HS-5 (cell line): ENCODE data around the gene ASPA.
"Not testable (repeated sequence)": the region's sequence is repeated elsewhere in the genome, so short reads cannot be mapped to it uniquely, and the experiment has no call there.

ENCODE experiments used
- DNase-seq: peaks from one replicate; pipeline ENCODE4 v3.0.0-alpha.2; 2012; ENCODE audit warnings: low read depth

ASPA gene

DNA sequence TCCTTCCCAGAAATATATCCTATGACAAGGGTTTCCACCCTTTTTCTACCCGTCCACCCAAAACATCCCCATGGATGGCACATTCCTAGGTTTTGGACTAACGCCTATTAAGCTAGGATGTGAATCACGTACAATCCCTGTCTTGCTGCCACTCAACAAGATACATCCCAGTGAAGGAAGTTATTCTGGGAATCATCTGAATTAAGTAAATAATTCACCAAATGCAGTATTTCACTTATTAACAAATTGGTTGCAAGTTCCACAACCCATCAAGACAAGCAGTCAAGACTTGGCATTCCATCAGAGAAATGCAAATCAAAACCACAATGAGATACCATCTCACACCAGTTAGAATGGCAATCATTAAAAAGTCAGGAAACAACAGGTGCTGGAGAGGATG is 32.1 kb downstream of the ASPA start:
- no peak for DNase-seq

DNA sequence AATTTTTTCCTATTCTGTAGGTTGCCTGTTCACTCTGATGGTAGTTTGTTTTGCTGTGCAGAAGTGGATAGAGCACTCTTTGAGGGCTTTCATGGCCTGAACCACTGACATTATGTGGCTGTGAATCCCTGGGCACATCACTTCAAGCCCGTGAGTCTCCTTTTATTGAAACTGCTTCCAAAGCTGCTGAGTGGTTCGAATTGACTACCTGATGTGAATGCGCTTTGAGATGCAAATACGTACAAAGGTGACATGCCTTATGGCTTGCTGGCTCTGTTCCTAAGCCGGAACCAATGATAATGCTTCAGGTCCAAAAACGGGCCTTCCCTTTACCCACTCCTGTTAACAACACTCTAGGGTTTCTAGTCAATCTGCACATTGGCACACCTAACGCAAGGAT is 34.3 kb downstream of the ASPA start:
- no peak for DNase-seq

DNA sequence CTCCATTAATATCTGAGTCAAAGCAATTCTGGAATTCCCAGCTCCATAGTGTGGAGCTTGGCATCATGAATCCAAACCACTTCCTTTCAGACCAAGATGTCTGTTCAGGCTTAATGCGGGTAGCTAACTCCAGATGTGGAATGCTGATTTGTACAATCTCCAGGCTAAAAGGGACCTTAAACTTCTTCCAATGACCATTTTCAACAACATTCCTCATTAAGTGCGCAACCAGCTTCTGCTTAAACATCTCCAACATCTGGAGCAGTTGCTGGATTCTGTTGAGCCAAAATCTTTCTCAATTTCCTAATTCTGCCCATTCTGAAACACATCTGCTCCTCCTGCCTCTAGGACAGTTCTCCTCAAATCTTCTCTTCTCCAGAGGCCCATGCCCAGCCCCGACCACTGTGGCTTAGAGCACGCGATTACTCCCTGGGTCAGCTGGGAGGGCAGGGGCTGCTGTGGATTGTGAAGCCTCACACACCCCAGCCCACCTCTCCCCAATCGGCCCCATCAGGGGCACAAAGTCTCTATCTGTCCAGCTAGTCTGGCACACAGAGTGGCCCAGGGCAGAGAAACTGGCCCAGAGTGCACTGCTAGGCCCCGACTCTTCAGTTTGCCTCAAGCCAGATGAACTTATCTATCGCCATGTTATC is 36.2 kb downstream of the ASPA start:
- DNase-seq, result no peak

GRCh38 chr17:3512505-3513171 is 36.8 kb downstream of the ASPA start:
- no peak for DNase-seq

DNA sequence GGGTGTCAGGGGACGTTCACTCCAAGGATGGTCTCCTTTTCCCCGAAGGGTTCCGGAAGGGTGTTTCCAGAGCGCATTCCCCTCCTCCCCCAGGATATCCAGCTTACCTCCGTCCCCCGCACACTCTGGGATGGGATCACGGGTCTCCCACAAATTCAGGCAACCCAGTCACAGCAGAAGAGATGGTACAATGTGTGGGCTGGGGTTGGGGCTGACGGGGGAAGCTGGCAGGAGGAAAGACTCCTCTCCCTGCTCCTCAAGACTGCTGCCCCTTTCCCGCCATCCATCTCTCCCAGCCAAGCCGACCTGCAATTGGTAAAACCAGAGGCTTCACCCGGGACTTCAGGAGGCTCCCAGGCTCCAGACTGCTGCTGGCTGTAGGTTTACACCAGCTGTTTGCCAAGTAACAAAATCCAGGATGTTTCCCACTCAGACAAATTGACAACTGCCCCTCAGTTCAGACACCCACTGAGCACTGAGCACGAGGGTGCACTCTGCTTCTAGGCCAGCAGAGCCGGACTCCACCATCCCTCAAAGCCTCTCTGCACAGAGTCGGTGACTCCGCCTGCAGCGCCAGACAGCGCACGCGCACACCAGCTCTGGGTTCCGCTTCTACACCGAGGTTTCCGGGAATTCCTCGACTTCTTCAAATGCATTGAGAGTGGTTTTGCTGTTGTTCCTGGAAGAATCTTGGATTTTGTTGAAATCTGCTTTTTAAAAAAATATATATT is 37.7 kb downstream of the ASPA start:
- DNase-seq, result no peak

DNA sequence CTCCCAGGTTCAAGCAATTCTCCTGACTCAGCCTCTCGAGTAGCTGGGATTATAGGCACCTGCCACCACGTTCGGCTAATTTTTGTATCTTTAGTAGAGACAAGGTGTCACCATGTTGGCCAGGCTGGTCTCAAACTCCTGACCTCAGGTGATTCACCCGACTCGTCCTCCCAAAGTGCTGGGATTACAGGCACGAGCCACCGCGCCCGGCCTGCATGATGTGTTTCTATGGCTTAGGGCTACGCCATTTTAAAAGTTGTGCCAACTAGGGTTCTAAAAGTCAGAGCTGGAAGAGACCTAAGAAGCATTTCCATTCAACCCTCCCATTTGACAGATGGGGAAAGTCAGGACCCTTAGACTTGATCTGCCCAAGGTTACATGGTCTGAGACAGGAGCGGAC is 38.4 kb downstream of the ASPA start:
- DNase-seq, result not testable (repeated sequence)

DNA sequence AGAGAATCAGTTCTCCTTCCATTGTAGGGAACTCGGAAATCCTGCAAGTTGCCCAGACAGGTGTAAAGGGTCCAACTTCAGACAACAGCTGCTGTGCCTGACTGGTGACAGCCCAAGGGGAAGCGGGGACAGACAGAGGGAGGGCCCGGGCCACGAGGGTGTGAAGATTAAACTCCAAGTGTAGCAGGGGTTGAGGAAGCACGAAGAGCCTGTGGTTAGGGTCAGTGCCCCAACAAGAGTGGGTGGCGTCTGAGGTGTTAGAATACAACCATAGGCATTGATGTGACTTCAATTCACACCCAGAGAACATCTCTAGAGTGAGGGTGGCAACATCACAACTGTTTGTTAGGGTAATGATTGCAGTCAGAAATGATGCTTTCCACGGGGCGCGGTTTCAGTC is 39.1 kb downstream of the ASPA start:
- DNase-seq, result no peak

GRCh38 chr17:3519472-3519871 is 43.7 kb downstream of the ASPA start:
- not testable (repeated sequence) for DNase-seq

GRCh38 chr17:3524024-3524423 is 48.2 kb downstream of the ASPA start:
- no peak for DNase-seq

- no peak for DNase-seq
Measured at GRCh38 chr17:3526491-3526890, 50.7 kb downstream of the ASPA start.

- no peak for DNase-seq
Measured at GRCh38 chr17:3526971-3527370, 51.2 kb downstream of the ASPA start.

- no peak for DNase-seq
Measured at GRCh38 chr17:3527468-3527867, 51.7 kb downstream of the ASPA start.

DNA sequence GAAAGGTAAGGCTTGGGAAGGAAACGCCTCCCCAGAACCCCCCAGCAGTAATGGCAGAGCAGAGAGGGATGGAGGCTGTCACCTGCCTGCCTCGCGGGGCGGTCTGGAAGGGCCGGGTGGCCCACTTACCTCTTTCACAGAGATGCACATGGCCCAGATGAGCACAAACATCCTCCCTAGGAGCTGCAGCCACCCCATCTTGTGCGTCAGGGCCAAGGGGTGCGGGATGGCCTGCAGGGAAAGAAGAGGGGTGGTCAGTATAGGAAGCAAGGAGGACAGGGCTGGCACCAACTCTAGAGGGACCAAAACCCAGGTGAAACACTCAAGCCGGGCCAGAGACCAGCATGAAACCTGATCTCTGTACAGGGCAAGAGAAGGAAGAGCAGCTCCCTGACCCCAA is 52.1 kb downstream of the ASPA start:
- no peak for DNase-seq

- no peak for DNase-seq
Measured at GRCh38 chr17:3528403-3528851, 52.6 kb downstream of the ASPA start.

DNA sequence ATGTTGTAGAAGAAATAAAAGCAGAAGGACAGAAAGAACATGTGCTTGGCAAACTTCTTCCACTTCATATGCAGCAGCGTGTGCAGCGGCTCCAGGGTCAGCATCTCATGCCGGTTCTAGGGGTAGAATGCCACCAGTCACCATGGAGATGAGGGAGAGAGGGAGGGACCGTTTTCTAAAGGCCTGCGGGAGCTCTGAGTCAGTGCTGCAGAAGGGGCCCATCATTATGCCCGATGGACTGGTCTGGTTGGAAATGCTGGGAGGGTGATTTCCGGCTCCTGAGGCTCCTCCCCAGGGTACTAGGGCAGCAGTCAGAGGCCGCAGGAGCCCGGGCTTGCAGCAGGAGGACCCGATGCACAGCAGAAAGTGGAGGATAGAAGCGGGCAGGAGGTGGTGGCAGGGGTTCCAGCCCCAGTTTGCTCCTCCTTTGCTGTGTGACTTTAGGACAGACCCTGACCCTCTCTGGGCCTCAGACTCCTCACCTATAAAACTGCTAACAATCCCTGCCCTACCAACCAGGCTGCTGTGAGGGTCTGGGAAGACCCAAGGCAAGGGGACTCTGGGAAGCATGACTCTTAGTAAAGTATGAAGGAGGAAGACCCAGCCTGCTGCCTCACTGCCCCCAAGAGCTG is 53.2 kb downstream of the ASPA start:
- DNase-seq, result no peak

GRCh38 chr17:3529817-3530741 is 54.3 kb downstream of the ASPA start:
- no peak for DNase-seq

- no peak for DNase-seq
Measured at GRCh38 chr17:3531266-3532101, 55.7 kb downstream of the ASPA start.

DNA sequence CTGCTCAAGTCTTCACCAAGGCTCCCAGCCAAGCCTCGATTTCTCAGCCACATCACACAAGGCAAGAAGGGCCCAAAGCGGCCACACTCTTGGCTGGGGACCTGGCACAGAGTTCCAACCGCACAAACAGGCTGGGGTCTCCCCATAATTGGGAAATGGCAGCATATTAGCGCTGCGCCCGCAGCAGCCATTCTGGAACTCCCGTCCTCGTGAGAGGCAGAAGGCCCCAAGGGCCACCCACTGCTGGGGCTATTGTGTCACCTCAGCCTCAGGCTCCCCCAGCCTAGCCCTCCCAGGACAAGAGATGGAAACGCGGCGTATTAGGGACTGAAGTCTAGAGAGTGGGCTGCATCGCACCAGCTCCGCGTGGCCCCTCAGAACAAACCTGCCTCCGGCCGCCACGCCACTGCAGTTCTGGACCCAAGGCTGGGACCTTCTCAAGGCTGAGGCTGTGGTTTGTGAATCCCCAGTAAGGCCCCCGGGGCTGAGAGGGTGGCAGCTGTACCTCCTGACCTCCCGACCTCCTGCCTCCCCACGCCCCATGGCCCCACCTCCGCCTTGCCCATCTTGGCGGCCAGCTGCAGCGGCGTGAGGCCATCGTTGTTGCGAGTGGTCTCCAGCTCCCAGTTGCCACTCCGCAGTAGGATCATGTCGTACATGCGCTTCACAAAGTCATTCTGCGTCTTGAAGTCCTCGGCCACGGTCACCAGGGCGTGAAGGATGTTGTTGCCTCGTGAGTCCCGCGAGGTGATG is 56.5 kb downstream of the ASPA start:
- no peak for DNase-seq

- no peak for DNase-seq
Measured at GRCh38 chr17:3532859-3533142, 57.0 kb downstream of the ASPA start.

DNA sequence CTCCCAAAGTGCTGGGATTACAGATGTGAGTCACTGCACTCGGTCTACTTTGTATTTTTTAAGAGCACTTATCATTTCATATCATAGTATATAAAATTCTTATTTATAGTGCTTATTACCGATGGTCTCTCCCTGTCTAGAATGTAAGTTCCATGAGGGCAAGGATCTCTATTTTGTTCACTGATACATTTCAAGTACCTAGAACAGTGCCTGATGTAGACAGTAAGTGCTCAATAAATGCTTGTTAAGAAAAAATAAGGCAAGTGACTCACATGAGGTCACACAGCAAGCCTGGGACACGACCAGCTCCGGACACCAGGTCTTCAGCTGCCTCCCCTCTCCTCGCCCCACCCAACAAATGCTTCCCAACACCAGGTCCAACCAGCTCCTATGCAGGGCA is 58.0 kb downstream of the ASPA start:
- no peak for DNase-seq
